GM20000 (cell line): Measurements from ENCODE around the gene ZNF629.

Experiments
- DNase-seq: peaks from one replicate; pipeline ENCODE4 v3.0.0; 2012; ENCODE audit warnings: low spot score
- TF ChIP-seq, protein P1 (sequence below): IDR thresholded peaks from 2 replicates; pipeline ENCODE4 v1.5.1; 2012; ENCODE audit warnings: mild to moderate bottlenecking, control low read depth; ENCODE audit errors: extremely low read depth, missing control alignments

The ZNF629 gene

DNA sequence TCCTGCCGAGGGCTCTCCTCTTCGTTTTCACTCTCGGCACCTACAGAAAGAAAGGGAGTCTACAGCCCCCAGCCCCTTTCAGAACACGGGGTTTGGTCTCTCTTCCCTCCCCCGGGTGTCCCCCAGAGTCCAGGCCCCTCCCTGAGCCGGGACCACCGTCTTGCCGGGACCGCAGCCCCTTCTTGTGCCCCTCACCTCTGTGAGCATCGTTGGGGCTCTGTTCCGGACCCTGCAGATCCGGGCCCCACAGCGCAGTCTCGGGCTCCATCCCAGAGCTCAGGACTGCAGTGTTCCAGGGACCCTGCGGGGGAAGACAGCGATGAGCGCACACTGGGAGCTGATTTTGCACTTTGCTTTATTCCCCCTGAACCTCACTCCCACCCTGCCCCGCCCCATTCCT lies 2.8 kb downstream of the ZNF629 start:
- no peak for DNase-seq
- TF ChIP-seq, protein P1, sequence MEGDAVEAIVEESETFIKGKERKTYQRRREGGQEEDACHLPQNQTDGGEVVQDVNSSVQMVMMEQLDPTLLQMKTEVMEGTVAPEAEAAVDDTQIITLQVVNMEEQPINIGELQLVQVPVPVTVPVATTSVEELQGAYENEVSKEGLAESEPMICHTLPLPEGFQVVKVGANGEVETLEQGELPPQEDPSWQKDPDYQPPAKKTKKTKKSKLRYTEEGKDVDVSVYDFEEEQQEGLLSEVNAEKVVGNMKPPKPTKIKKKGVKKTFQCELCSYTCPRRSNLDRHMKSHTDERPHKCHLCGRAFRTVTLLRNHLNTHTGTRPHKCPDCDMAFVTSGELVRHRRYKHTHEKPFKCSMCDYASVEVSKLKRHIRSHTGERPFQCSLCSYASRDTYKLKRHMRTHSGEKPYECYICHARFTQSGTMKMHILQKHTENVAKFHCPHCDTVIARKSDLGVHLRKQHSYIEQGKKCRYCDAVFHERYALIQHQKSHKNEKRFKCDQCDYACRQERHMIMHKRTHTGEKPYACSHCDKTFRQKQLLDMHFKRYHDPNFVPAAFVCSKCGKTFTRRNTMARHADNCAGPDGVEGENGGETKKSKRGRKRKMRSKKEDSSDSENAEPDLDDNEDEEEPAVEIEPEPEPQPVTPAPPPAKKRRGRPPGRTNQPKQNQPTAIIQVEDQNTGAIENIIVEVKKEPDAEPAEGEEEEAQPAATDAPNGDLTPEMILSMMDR: no peak

DNA sequence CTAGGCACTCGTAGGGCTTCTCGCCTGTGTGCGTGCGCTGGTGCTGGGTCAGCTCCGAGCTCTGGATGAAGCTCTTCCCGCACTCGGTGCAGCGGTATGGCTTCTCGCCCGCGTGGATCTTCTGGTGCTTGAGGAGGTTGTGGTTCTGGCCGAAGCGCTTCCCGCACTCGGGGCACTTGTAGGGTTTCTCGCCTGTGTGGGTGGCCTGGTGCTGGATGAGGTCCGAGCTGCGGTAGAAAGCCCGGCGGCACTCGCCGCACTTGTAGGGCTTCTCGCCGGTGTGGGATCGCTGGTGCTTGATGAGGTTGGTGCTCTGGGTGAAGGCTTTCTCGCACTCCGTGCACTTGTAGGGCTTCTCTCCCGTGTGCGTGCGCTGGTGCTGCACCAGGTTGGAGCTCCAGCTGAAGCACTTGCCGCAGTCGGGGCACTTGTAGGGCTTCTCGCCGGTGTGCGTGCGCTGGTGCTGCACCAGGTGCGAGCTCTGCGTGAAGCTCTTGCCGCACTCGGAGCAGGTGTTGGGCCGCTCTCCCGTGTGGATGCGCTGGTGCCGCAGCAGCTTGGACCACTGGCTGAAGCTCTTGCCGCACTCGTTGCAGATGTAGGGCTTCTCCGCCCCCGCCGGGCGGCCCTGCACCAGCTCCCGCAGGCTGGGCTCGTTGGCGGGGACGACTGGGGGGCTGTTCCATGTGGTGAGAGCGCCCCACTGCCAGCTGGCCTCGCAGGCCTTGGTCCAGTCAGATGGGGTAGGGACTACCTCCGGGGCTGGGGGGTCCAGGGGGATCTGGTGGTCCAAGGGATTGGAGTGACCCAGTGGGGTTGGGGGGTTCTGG lies 3.5 kb downstream of the ZNF629 start:
- TF ChIP-seq, protein P1: no peak
- no peak for DNase-seq

DNA sequence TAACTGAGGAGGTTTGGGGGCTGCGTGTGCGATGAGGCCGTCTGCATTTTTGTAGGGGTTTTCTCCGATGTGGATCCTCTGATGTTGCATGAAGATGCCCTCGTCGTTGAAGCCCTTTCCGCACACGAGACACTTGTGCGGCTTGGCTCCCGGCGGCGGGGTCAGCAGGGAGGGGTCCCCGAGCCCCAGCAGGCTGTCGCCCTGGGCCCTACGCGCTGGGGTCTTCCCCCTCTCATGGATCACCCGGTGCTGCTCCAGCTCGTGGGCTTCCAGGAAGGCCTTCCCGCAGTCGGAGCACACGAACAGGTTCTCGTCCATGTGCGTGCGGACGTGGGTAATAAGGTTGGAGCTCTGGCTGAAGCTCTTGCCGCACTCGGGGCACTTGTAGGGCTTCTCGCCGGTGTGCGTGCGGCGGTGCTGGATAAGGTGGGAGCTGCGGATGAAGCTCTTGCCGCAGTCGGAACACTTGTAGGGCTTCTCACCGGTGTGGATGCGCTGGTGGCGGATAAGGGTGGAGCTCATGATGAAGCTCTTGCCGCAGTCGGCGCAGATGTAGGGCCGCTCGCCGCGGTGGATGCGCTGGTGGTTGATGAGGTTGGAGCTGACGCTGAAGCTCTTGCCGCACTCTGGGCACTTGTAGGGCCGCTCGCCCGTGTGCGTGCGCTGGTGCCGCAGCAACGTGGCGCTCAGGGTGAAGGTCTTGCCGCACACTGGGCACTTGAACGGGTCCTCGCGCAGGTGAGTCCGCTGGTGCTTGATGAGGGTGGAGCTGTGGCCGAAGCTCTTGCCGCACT lies 4.3 kb downstream of the ZNF629 start:
- DNase-seq: no peak
- TF ChIP-seq, protein P1: no peak

DNA sequence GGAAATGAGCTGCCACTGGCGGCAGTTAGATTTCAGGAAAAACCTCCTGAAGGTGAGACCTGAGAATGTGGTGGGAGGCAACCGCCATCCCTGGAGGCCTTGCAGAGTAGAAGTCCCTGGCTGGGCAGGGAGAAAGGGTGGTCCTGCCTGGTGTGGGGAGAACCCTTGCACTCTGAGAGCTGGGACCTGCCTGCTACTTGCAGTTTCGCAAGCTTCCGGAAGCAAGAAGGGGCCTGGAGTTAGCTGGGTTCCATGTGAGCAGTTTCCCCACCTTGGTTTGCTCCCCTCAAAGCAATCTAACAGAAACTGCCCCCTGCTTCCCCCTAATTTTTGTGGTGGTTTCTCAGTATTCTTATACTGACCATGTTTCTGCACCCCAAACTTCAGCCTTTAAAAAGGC lies 6.5 kb downstream of the ZNF629 start:
- TF ChIP-seq, protein P1: no peak
- DNase-seq: no peak

DNA sequence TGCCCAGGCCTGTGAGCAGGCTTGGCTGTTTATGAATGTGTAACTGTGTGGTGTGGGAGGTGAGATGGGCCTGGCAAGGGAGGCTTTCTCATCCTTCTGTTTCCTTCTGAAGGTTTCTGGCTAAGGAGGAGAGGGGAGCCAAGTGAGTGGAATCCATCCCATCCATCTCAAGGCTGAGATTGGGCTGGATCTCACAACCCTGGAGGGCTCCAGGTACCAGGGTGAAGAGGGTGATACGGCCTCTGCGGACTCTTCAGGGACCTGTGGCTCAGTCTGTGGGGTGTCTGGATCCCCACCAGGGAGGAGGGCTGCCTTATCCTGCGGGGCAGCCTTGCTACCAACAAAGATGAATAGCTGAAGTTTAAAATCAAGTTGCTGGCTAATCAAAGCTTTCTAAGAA lies 7.0 kb downstream of the ZNF629 start:
- no peak for DNase-seq
- TF ChIP-seq, protein P1: no peak

DNA sequence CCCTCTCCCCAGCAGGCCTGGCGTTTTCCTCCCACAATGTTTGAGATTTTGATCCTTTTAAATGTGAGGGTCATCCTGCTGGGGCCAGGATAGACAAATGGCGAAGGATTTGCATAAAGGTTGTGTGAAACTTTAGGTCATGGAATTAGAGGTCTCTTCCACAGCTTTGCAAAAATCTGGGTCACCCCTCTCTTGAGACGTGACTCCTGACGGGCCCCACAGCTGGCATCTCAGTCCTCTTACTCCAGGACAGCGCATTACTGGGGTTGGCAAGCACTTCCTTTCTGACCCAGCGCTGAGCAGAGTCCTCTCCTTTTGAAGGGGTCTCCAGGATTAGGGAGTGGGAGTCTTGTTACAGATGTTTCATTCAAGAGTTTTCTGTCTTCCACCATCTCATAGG lies 7.4 kb downstream of the ZNF629 start:
- TF ChIP-seq, protein P1: no peak
- DNase-seq: no peak
